ENCODE results near the gene SREBF2. TPM values are rescaled to one million over a fixed set of nuclear protein-coding genes. Genes with fewer than 3 reads are reported as not detected.

SREBF2 gene
- total and polyA plus RNA-seq, 4 donors, result 68.1 to 155 (median 75.9) TPM

DNA sequence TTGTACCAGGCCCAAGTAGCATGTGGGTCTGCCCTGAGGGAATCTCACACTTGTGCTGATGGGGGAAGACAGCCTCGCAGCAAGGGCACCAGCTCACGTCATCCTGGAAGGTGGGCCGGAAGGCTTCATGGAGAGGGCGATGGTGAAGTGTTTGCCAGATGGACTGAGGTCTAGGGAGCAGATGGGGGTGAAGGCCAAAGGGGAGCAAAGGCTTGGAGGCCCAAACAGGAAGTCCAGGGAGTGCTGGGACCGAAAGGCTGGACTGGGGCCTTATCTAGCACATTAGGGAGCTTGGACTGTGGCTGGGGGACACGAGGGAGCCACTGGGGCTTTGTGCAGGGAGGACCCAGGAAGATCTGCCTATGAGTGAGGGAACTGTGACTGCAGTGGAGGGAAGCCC, 94.9 kb downstream of the SREBF2 start:
- no peak overlapping the region for H3K9ac ChIP-seq (ENCODE audit: insufficient read depth in 1 of 2, low read length in 2 of 2)
- TF ChIP-seq, protein P1, sequence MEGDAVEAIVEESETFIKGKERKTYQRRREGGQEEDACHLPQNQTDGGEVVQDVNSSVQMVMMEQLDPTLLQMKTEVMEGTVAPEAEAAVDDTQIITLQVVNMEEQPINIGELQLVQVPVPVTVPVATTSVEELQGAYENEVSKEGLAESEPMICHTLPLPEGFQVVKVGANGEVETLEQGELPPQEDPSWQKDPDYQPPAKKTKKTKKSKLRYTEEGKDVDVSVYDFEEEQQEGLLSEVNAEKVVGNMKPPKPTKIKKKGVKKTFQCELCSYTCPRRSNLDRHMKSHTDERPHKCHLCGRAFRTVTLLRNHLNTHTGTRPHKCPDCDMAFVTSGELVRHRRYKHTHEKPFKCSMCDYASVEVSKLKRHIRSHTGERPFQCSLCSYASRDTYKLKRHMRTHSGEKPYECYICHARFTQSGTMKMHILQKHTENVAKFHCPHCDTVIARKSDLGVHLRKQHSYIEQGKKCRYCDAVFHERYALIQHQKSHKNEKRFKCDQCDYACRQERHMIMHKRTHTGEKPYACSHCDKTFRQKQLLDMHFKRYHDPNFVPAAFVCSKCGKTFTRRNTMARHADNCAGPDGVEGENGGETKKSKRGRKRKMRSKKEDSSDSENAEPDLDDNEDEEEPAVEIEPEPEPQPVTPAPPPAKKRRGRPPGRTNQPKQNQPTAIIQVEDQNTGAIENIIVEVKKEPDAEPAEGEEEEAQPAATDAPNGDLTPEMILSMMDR (IDR thresholded peaks at IDR 0.05; ENCODE audit: control extremely low read depth, extremely low read depth), result no peak
- no peak overlapping the region for H3K4me3 ChIP-seq
- peaks cover 5 to 26% (median 22%) of the 10 kb centered on the region in 3 donors for H3K27me3 ChIP-seq (ENCODE audit: control insufficient read depth in 3 of 3, insufficient read depth in 3 of 3, low read length in 2 of 3)
- H3K9me3 ChIP-seq (ENCODE audit: control insufficient read depth in 4 of 4, insufficient read depth in 3 of 4, low read length in 3 of 4), result no peaks in the 10 kb centered on the region
- WGBS, 2 donors, result 77 to 85% methylated on average over 6 of the region's 6 CpGs
- DNase-seq, result no peak
- H3K27ac ChIP-seq (ENCODE audit: low read depth in 1 of 2, low read length in 1 of 2), result no peak overlapping the region
- no peaks in the 10 kb centered on the region for H3K36me3 ChIP-seq (ENCODE audit: control insufficient read depth in 4 of 4, insufficient read depth in 4 of 4, low read length in 4 of 4)
- no peak for ATAC-seq (ENCODE audit: insufficient read depth, low FRiP score)
- H3K4me1 ChIP-seq (ENCODE audit: control insufficient read depth in 5 of 5, insufficient read depth in 5 of 5, low read length in 5 of 5), result peaks cover 0 to 6% (median 0%) of the 10 kb centered on the region in 5 donors

DNA sequence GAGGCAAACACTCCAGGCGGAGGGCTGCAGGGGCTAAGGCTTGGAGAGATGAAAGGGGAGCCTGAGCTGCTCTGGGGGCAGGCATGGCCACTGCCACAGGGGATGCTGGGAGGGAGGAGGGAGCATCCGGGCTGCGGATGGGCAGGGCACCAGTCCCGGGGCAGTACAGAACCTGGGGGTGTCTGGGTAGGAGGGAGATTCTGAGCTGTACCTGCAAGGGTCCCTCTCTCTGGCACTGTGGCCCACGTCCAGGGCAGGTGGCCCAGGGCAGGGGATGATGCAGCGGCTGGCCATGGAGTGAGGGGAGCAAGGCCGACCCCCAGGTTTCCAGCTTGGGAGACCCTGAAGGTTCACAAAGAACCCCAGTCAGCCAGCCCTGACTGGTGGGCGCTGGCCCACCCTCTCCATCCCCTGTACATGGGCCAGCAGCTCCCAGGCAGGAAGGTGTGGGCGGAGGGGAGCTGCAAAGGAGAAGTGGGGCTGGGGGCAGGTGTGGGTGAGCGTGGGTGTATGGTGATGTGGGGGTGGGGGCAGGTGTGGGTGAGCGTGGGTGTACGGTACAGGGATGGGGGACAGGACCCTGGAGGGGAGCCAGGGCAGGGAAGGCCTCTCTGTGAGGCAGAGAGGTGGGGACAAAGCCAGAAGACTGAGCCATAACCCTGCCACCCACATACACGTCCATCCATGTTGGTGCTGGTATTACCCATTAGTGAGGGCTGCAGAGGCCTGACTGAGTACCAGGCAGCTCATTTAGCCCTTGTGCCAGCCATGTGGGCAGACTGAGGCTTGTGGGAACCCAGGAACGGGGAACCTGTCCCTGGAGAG, 95.9 kb downstream of the SREBF2 start:
- WGBS, 2 donors, result 77 to 78% methylated on average over 14 of the region's 14 CpGs
- ATAC-seq (ENCODE audit: insufficient read depth, low FRiP score) (no peak), DNase-seq (no peak)
- Histone ChIP-seq H3K4me3 (no peak overlapping the region), H3K36me3 (ENCODE audit: control insufficient read depth in 4 of 4, insufficient read depth in 4 of 4, low read length in 4 of 4) (no peaks in the 10 kb centered on the region), H3K4me1 (ENCODE audit: control insufficient read depth in 5 of 5, insufficient read depth in 5 of 5, low read length in 5 of 5) (peaks cover 0 to 6% (median 0%) of the 10 kb centered on the region in 5 donors), H3K9ac (ENCODE audit: insufficient read depth in 1 of 2, low read length in 2 of 2) (no peak overlapping the region), H3K9me3 (ENCODE audit: control insufficient read depth in 4 of 4, insufficient read depth in 3 of 4, low read length in 3 of 4) (no peaks in the 10 kb centered on the region), H3K27me3 (ENCODE audit: control insufficient read depth in 3 of 3, insufficient read depth in 3 of 3, low read length in 2 of 3) (peaks cover 5 to 22% (median 20%) of the 10 kb centered on the region in 3 donors), H3K27ac (ENCODE audit: low read depth in 1 of 2, low read length in 1 of 2) (no peak overlapping the region)
- TF ChIP-seq, protein P1 (IDR thresholded peaks at IDR 0.05; ENCODE audit: control extremely low read depth, extremely low read depth), result no peak

DNA sequence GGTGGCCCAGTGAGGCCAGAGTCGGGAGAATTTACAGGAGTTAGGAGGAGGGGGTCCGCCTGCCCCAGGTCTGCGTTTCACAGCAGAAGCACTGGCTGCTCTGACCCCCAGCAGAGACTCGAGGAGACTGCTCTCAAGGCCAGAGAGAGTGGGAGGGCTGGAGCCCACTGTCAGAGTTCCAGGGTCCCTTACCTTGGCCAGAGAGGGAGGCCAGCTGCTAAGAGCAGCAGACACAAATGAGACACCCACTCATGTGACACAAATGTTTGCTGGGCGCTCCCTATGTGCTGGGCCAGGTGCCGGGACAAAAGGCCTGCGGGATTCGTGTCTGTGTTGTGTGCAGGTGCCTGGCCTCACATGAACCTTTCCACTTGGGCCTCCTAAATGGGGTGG, 96.5 kb downstream of the SREBF2 start:
- DNase-seq (no peak), ATAC-seq (ENCODE audit: insufficient read depth, low FRiP score) (no peak)
- H3K27me3 ChIP-seq (ENCODE audit: control insufficient read depth in 3 of 3, insufficient read depth in 3 of 3, low read length in 2 of 3), result peaks cover 5 to 20% (median 20%) of the 10 kb centered on the region in 3 donors
- 86 to 94% methylated on average over 8 of the region's 8 CpGs for WGBS, 2 donors
- peaks cover 0 to 6% (median 0%) of the 10 kb centered on the region in 5 donors for H3K4me1 ChIP-seq (ENCODE audit: control insufficient read depth in 5 of 5, insufficient read depth in 5 of 5, low read length in 5 of 5)
- no peaks in the 10 kb centered on the region for H3K36me3 ChIP-seq (ENCODE audit: control insufficient read depth in 4 of 4, insufficient read depth in 4 of 4, low read length in 4 of 4)
- H3K4me3 ChIP-seq, result no peak overlapping the region
- TF ChIP-seq, protein P1 (IDR thresholded peaks at IDR 0.05; ENCODE audit: control extremely low read depth, extremely low read depth), result no peak
- no peaks in the 10 kb centered on the region for H3K9me3 ChIP-seq (ENCODE audit: control insufficient read depth in 4 of 4, insufficient read depth in 3 of 4, low read length in 3 of 4)
- H3K27ac ChIP-seq (ENCODE audit: low read depth in 1 of 2, low read length in 1 of 2), result no peak overlapping the region
- H3K9ac ChIP-seq (ENCODE audit: insufficient read depth in 1 of 2, low read length in 2 of 2), result no peak overlapping the region
